Activated CD4-positive, alpha-beta T cell treated with anti-CD3 and anti-CD28 coated beads, Interleukin-2, amount 50 U/mL, for 48 hours (primary cell): ENCODE measurements around the gene CNIH1.
A peak's percentile ranks its signal among the peaks of the same experiment; 100 is the strongest.
"Not testable (repeated sequence)": the region's sequence is repeated elsewhere in the genome, so short reads cannot be mapped to it uniquely, and the experiment has no call there.

Experiments used
- DNase-seq, 2 experiments: peaks; one replicate each; pipeline ENCODE4 v3.0.0-alpha.2; 2020

Gene CNIH1

GRCh38 chr14:54425537-54426274, 15.5 kb downstream of the CNIH1 start:
- no peak for DNase-seq

- DNase-seq, result no peak
These were observed 16.1 kb downstream of the CNIH1 start for GRCh38 chr14:54425068-54425467.

GRCh38 chr14:54424479-54424901, 16.7 kb downstream of the CNIH1 start:
- DNase-seq, result no peak

- no peak for DNase-seq
These were observed 17.2 kb downstream of the CNIH1 start for GRCh38 chr14:54423991-54424390.

- peak in 1 of 2 experiments; percentile 23 for DNase-seq
These were observed 20.6 kb downstream of the CNIH1 start for GRCh38 chr14:54420478-54421142.

- DNase-seq, result no peak
These were observed 29.8 kb downstream of the CNIH1 start for GRCh38 chr14:54411371-54411770.

GRCh38 chr14:54410215-54410614, 31.0 kb downstream of the CNIH1 start:
- DNase-seq, result no peak

GRCh38 chr14:54403401-54404005, 37.7 kb downstream of the CNIH1 start:
- not testable (repeated sequence) for DNase-seq

- no peak for DNase-seq
These were observed 41.6 kb downstream of the CNIH1 start for GRCh38 chr14:54399560-54399959.

GRCh38 chr14:54396493-54397335, 44.5 kb downstream of the CNIH1 start, which contains the start of gene CDKN3:
CDKN3 (plus strand) TSS chr14:54397007; CDS start chr14:54397069, 62 bp downstream.
- DNase-seq, result peak; percentile 96 to 98

GRCh38 chr14:54396183-54396492, 45.0 kb downstream of the CNIH1 start:
- peak; percentile 34 to 46 for DNase-seq

GRCh38 chr14:54395716-54396115, 45.5 kb downstream of the CNIH1 start:
- DNase-seq, result no peak

GRCh38 chr14:54395284-54395683, 45.9 kb downstream of the CNIH1 start:
- no peak for DNase-seq

GRCh38 chr14:54394596-54394995, 46.6 kb downstream of the CNIH1 start:
- DNase-seq, result no peak

GRCh38 chr14:54392986-54393884, 47.9 kb downstream of the CNIH1 start:
- DNase-seq, result not testable (repeated sequence)

- no peak for DNase-seq
These were observed 48.9 kb downstream of the CNIH1 start for GRCh38 chr14:54392131-54392859.

GRCh38 chr14:54387328-54387727, 53.8 kb downstream of the CNIH1 start:
- no peak for DNase-seq

GRCh38 chr14:54385556-54385955, 55.6 kb downstream of the CNIH1 start:
- DNase-seq, result no peak

- no peak for DNase-seq
These were observed 57.3 kb downstream of the CNIH1 start for GRCh38 chr14:54383835-54384234.

- no peak for DNase-seq
These were observed 59.4 kb downstream of the CNIH1 start for GRCh38 chr14:54381821-54382220.

- not testable (repeated sequence) for DNase-seq
These were observed 60.6 kb downstream of the CNIH1 start for GRCh38 chr14:54380558-54380957.
